Measurements from ENCODE around the gene ITPR2.

ITPR2 gene

GRCh38 chr12:26293612-26294011 lies 539.4 kb downstream of the ITPR2 start:
- no peak for DNase-seq (ENCODE audit: low read depth)

- DNase-seq (ENCODE audit: low read depth) = no peak
These were observed 540.4 kb downstream of the ITPR2 start for GRCh38 chr12:26292596-26292995.

- DNase-seq (ENCODE audit: low read depth) = no peak
These were observed 542.4 kb downstream of the ITPR2 start for GRCh38 chr12:26290565-26290964.

GRCh38 chr12:26287671-26288381 lies 545.2 kb downstream of the ITPR2 start:
- no peak for DNase-seq (ENCODE audit: low read depth)
